IMR-90 (cell line): ENCODE measurements around the gene EBP. TPM values are rescaled to one million over a fixed set of nuclear protein-coding genes. Genes with fewer than 3 reads are reported as not detected.

Source experiments
- ATAC-seq: fragments of 200-7000 bp; cut with Tn5 transposase; 2 replicates; pipeline ENCODE4 v1.9.1; 2020; ENCODE audit warnings: low read depth, mild to moderate bottlenecking, moderate library complexity
- BruUV-seq: library from RNA; stranded (reverse); fragments of 400-500 nt; replicated peaks from 2 replicates; lab custom pipeline; 2021; lab: Mats Ljungman, UMichigan
- CTCF ChIA-PET: fragments of 300-600 bp; formaldehyde crosslinking; extraction: SDS; loops from one replicate; lab custom pipeline; 2021; ENCODE audit warnings: antibody characterized with exemption; lab: Yijun Ruan, JAX
- POLR2A ChIA-PET: fragments of 300-600 bp; sonication (Branson Sonifier 250); formaldehyde crosslinking; loops from one replicate; lab custom pipeline; 2022; ENCODE audit warnings: antibody characterized with exemption; ENCODE audit not compliant: unreplicated experiment; lab: Charles Lee
- DNase-seq: peaks from one replicate; pipeline ENCODE4 v3.0.0; 2013
- H2AFZ ChIP-seq: replicated peaks from 2 replicates; pipeline ENCODE3; 2013; ENCODE audit warnings: low read length, mild to moderate bottlenecking; ENCODE audit not compliant: poor library complexity
- H2AK5ac ChIP-seq: 2 replicates; pipeline ENCODE4 v1.6.1; 2013; ENCODE audit warnings: low read depth, low read length, inconsistent platforms
- H2AK9ac ChIP-seq: replicated peaks from 2 replicates; pipeline ENCODE3; 2013; ENCODE audit warnings: mild to moderate bottlenecking, low read depth, low read length, moderate library complexity; ENCODE audit not compliant: poor library complexity
- H2BK120ac ChIP-seq: 2 replicates; pipeline ENCODE4 v1.6.1; 2013; ENCODE audit warnings: low read depth, low read length, inconsistent platforms
- H2BK15ac ChIP-seq: 3 replicates; pipeline ENCODE4 v1.6.1; 2013; ENCODE audit warnings: low read depth, low read length, inconsistent platforms
- H2BK20ac ChIP-seq: 2 replicates; pipeline ENCODE4 v1.6.1; 2013; ENCODE audit warnings: low read depth, mild to moderate bottlenecking, inconsistent platforms, low read length, moderate library complexity
- H2BK5ac ChIP-seq: 2 replicates; pipeline ENCODE4 v1.6.1; 2013; ENCODE audit warnings: mild to moderate bottlenecking, low read depth, low read length, inconsistent platforms; ENCODE audit not compliant: poor library complexity, severe bottlenecking
- H3K14ac ChIP-seq: replicated peaks from 2 replicates; pipeline ENCODE4 v1.6.1; 2013; ENCODE audit warnings: low read depth, low read length, inconsistent platforms
- H3K18ac ChIP-seq: 2 replicates; pipeline ENCODE4 v1.6.1; 2013; ENCODE audit warnings: low read depth, low read length, control low read depth
- H3K23ac ChIP-seq: 2 replicates; pipeline ENCODE4 v1.6.1; 2013; ENCODE audit warnings: low read depth, low read length, inconsistent platforms
- H3K27ac ChIP-seq: 2 replicates; pipeline ENCODE4 v1.5.1; 2013; ENCODE audit warnings: mild to moderate bottlenecking, control low read depth, low read length; ENCODE audit not compliant: insufficient read depth
- H3K27me3 ChIP-seq: 2 replicates; pipeline ENCODE4 v1.6.1; 2013; ENCODE audit warnings: low read length; ENCODE audit not compliant: control insufficient read depth, insufficient read depth
- H3K36me3 ChIP-seq: 2 replicates; pipeline ENCODE4 v1.6.1; 2013; ENCODE audit warnings: low read length, mixed read lengths; ENCODE audit not compliant: control insufficient read depth, insufficient read depth
- H3K4ac ChIP-seq: 2 replicates; pipeline ENCODE4 v1.6.1; 2013; ENCODE audit warnings: low read depth, low read length, inconsistent platforms
- H3K4me1 ChIP-seq: 2 replicates; pipeline ENCODE4 v1.6.1; 2013; ENCODE audit warnings: low read length, mixed read lengths; ENCODE audit not compliant: control insufficient read depth, insufficient read depth
- H3K4me2 ChIP-seq: 2 replicates; pipeline ENCODE4 v1.6.1; 2013; ENCODE audit warnings: low read depth, mild to moderate bottlenecking, control low read depth, low read length, moderate library complexity
- H3K4me3 ChIP-seq: 2 replicates; pipeline ENCODE4 v1.5.1; 2013; ENCODE audit warnings: low read depth, mild to moderate bottlenecking, control low read depth, low read length, moderate library complexity; ENCODE audit not compliant: insufficient read depth
- H3K56ac ChIP-seq: 2 replicates; pipeline ENCODE4 v1.6.1; 2013; ENCODE audit warnings: low read length, inconsistent platforms; ENCODE audit not compliant: insufficient read depth; ENCODE audit errors: extremely low read depth
- H3K79me1 ChIP-seq, 2 experiments: 2 replicates each; pipeline ENCODE4 v1.6.1; 2013; ENCODE audit warnings: low read length in 2 of 2, inconsistent platforms in 1 of 2, low read depth in 1 of 2
- H3K9ac ChIP-seq: 2 replicates; pipeline ENCODE4 v1.6.1; 2013; ENCODE audit warnings: low read depth, low read length, control low read depth
- H3K9me1 ChIP-seq: 2 replicates; pipeline ENCODE4 v1.6.1; 2013; ENCODE audit warnings: low read length, inconsistent platforms; ENCODE audit not compliant: insufficient read depth
- H3K9me3 ChIP-seq: 2 replicates; pipeline ENCODE4 v1.6.1; 2013; ENCODE audit warnings: low read length; ENCODE audit not compliant: control insufficient read depth, insufficient read depth
- H4K20me1 ChIP-seq: 2 replicates; pipeline ENCODE4 v1.6.1; 2013; ENCODE audit warnings: low read length, inconsistent platforms; ENCODE audit not compliant: insufficient read depth
- H4K5ac ChIP-seq: 2 replicates; pipeline ENCODE4 v1.6.1; 2013; ENCODE audit warnings: mild to moderate bottlenecking, low read depth, low read length, control low read depth
- H4K8ac ChIP-seq, 2 experiments: 2 replicates each; pipeline ENCODE4 v1.6.1; 2013; ENCODE audit warnings: low read depth in 2 of 2, low read length in 2 of 2, control low read depth in 1 of 2, inconsistent platforms in 1 of 2
- H4K91ac ChIP-seq: 2 replicates; pipeline ENCODE4 v1.6.1; 2013; ENCODE audit warnings: low read depth, low read length, inconsistent platforms; ENCODE audit not compliant: insufficient read depth
- BHLHE40 ChIP-seq: fragments of 150-350 bp; IDR thresholded peaks from 2 replicates; pipeline ENCODE4 v1.6.1; 2016; ENCODE audit warnings: mild to moderate bottlenecking, low read depth, low read length
- CEBPB ChIP-seq: IDR thresholded peaks from 2 replicates; pipeline ENCODE4 v1.6.1; 2012; ENCODE audit warnings: low read depth, low read length, improper control_type of control experiment
- CHD1 ChIP-seq: IDR thresholded peaks from 2 replicates; pipeline ENCODE4 v1.6.1; 2012; ENCODE audit warnings: low read depth, low read length, improper control_type of control experiment
- CTCF ChIP-seq: conservative IDR thresholded peaks from 2 replicates; pipeline ENCODE4 v1.5.1; 2012; ENCODE audit warnings: mild to moderate bottlenecking, low read depth, low read length, improper control_type of control experiment
- FOS ChIP-seq: fragments of 150-350 bp; IDR thresholded peaks from 2 replicates; pipeline ENCODE4 v1.6.1; 2016; ENCODE audit warnings: low read depth, low read length
- MAFK ChIP-seq: IDR thresholded peaks from 2 replicates; pipeline ENCODE4 v1.6.1; 2012; ENCODE audit warnings: low read depth, low read length, improper control_type of control experiment
- MAZ ChIP-seq: IDR thresholded peaks from 2 replicates; pipeline ENCODE4 v1.6.1; 2012; ENCODE audit warnings: low read depth, mild to moderate bottlenecking, low read length, improper control_type of control experiment, moderate library complexity, borderline replicate concordance
- MXI1 ChIP-seq: IDR thresholded peaks from 2 replicates; pipeline ENCODE4 v1.6.1; 2012; ENCODE audit warnings: low read depth, mild to moderate bottlenecking, low read length, moderate library complexity, borderline replicate concordance
- NFE2L2 ChIP-seq: fragments of 150-350 bp; IDR thresholded peaks from 2 replicates; pipeline ENCODE4 v1.6.1; 2016; ENCODE audit warnings: low read depth, mild to moderate bottlenecking, low read length
- POLR2A ChIP-seq: IDR thresholded peaks from 2 replicates; pipeline ENCODE4 v1.6.1; 2012; ENCODE audit warnings: mild to moderate bottlenecking, low read depth, low read length
- RAD21 ChIP-seq: IDR thresholded peaks from 2 replicates; pipeline ENCODE4 v1.6.1; 2012; ENCODE audit warnings: low read length, improper control_type of control experiment
- RCOR1 ChIP-seq: IDR thresholded peaks from 2 replicates; pipeline ENCODE4 v1.6.1; 2012; ENCODE audit warnings: mild to moderate bottlenecking, low read length, improper control_type of control experiment; ENCODE audit not compliant: insufficient replicate concordance
- RFX5 ChIP-seq: IDR thresholded peaks from 2 replicates; pipeline ENCODE4 v1.8.0; 2012; ENCODE audit warnings: low read depth, mild to moderate bottlenecking, low read length, moderate library complexity
- SMC3 ChIP-seq: fragments of 150-350 bp; IDR thresholded peaks from 2 replicates; pipeline ENCODE4 v1.6.1; 2016; ENCODE audit warnings: low read depth, mild to moderate bottlenecking, antibody characterized with exemption, low read length, moderate library complexity
- WGBS, 2 experiments: methylation state at CpG; one replicate each; pipeline versions ENCODE4 v1.1.5 to v1.1.7; 2013; ENCODE audit warnings: missing lambda C conversion rate in 2 of 2; ENCODE audit not compliant: insufficient read length in 1 of 2; ENCODE audit errors: extremely low coverage in 2 of 2; 5-methylcytosine and 5-hydroxymethylcytosine counted together
- dilution Hi-C: fragments of 300-500 bp; cut with HindIII; formaldehyde crosslinking; loops from one replicate; pipeline ENCODE4 v1.14.3; 2018; ENCODE audit warnings: low sequenced_read_pairs; ENCODE audit not compliant: unreplicated experiment
- in situ Hi-C: fragments of 300-500 bp; cut with MboI; formaldehyde crosslinking; loops from 3 replicates; pipeline ENCODE4 v1.14.3; 2019; ENCODE audit warnings: low sequenced_read_pairs, inconsistent platforms, mixed read lengths
- intact Hi-C: fragments of 100-400 bp; cut with micrococcal nuclease; formaldehyde crosslinking; loops from 2 replicates; pipeline ENCODE4 v1.10.0; 2022
- polyA plus RNA-seq, 3 experiments: library from polyadenylated mRNA; depleted of rRNA; stranded (reverse); fragments of >200 nt; gene quantifications; 2 replicates each; pipeline ENCODE4 v1.2.3, GENCODE V29; 2012; ENCODE audit warnings: low replicate concordance in 1 of 3
- total RNA-seq: library from RNA; depleted of rRNA; stranded (reverse); fragments of >200 nt; gene quantifications from 2 replicates; pipeline ENCODE4 v1.2.3, GENCODE V29; 2012
- TF ChIP-seq, protein P1 (sequence below): fragments of 150-350 bp; IDR thresholded peaks from 2 replicates; pipeline ENCODE4 v1.6.1; 2017; ENCODE audit warnings: mild to moderate bottlenecking, antibody characterized with exemption, low read length, low read depth
- TF ChIP-seq, protein P2 (sequence below): fragments of 150-350 bp; IDR thresholded peaks from 2 replicates; pipeline ENCODE4 v1.6.1; 2016; ENCODE audit warnings: low read depth, mild to moderate bottlenecking, low read length, moderate library complexity, borderline replicate concordance

Gene EBP
- total and polyA plus RNA-seq, 2 of the 4 experiments (the other 2 are of a cell fraction) = 39.4 to 78.9 TPM

DNA sequence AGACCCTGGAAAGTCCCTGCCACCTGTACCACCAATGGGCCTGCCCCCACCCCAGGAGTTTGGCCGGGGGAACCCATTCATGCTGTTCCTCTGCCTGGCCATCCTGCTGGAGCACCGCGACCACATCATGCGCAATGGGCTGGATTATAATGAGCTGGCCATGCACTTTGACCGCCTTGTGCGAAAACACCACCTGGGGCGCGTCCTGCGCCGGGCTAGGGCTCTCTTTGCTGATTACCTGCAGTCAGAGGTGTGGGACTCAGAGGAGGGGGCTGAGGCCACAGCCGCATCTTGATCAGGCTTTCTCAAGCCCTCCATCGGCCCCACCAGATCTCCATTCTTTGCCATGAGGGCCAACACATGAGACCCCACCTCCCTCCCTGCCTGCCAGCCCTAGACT lies 39.1 kb downstream of the EBP start:
- Histone ChIP-seq H3K79me1 (peaks cover 0 to 5% of the 10 kb centered on the region in 2 experiments; a peak in 2 of 4 replicates), H4K91ac (no peak overlapping the region), H4K20me1 (no peaks in the 10 kb centered on the region), H3K18ac (no peak overlapping the region), H3K14ac (no peak overlapping the region), H2BK15ac (no peak overlapping the region), H2BK20ac (no peak overlapping the region), H3K4ac (no peak overlapping the region), H3K27me3 (no peaks in the 10 kb centered on the region), H3K9me1 (peaks cover 6% of the 10 kb centered on the region; the same call in 1 of the 2 replicates), H3K9me3 (no peaks in the 10 kb centered on the region), H2AK5ac (no peak overlapping the region), H4K5ac (no peak overlapping the region), H4K8ac (no peak overlapping the region), H3K4me1 (no peaks in the 10 kb centered on the region; the same call in 1 of the 2 replicates), H3K56ac (no peak overlapping the region), H3K36me3 (peaks cover 25% of the 10 kb centered on the region), H3K9ac (no peak overlapping the region), H2BK120ac (no peak overlapping the region), H3K4me2 (no peak overlapping the region), H3K4me3 (no peak overlapping the region), H3K27ac (no peak overlapping the region), H2AK9ac (no peak overlapping the region), H2AFZ (no peak overlapping the region), H2BK5ac (no peak overlapping the region), H3K23ac (no peak overlapping the region)
- dilution Hi-C loops = no loop called here
- TF ChIP-seq, protein P1, sequence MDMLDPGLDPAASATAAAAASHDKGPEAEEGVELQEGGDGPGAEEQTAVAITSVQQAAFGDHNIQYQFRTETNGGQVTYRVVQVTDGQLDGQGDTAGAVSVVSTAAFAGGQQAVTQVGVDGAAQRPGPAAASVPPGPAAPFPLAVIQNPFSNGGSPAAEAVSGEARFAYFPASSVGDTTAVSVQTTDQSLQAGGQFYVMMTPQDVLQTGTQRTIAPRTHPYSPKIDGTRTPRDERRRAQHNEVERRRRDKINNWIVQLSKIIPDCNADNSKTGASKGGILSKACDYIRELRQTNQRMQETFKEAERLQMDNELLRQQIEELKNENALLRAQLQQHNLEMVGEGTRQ = no peak
- TF ChIP-seq CHD1 (no peak), MAFK (no peak), CEBPB (no peak), RCOR1 (no peak), FOS (no peak), POLR2A (no peak), CTCF (no peak), MAZ (no peak), RAD21 (no peak), RFX5 (no peak), SMC3 (no peak), MXI1 (no peak), NFE2L2 (no peak), BHLHE40 (no peak)
- TF ChIP-seq, protein P2, sequence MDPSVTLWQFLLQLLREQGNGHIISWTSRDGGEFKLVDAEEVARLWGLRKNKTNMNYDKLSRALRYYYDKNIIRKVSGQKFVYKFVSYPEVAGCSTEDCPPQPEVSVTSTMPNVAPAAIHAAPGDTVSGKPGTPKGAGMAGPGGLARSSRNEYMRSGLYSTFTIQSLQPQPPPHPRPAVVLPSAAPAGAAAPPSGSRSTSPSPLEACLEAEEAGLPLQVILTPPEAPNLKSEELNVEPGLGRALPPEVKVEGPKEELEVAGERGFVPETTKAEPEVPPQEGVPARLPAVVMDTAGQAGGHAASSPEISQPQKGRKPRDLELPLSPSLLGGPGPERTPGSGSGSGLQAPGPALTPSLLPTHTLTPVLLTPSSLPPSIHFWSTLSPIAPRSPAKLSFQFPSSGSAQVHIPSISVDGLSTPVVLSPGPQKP = no peak
- DNase-seq (no peak), ATAC-seq (no peak)
- intact Hi-C loops = no loop called here
- POLR2A ChIA-PET = no interaction called here
- no TSS peak for BruUV-seq
- in situ Hi-C loops = no loop called here
- CTCF ChIA-PET = no interaction called here
- 100% methylated on average over 1 of the region's 12 CpGs; no CpG with 5 or more reads in 1 of the 2 experiments for WGBS, 2 experiments
